ENCODE measurements around the gene MINPP1.
"Not testable (repeated sequence)": the region's sequence is repeated elsewhere in the genome, so short reads cannot be mapped to it uniquely, and the experiment has no call there.

MINPP1 gene

DNA sequence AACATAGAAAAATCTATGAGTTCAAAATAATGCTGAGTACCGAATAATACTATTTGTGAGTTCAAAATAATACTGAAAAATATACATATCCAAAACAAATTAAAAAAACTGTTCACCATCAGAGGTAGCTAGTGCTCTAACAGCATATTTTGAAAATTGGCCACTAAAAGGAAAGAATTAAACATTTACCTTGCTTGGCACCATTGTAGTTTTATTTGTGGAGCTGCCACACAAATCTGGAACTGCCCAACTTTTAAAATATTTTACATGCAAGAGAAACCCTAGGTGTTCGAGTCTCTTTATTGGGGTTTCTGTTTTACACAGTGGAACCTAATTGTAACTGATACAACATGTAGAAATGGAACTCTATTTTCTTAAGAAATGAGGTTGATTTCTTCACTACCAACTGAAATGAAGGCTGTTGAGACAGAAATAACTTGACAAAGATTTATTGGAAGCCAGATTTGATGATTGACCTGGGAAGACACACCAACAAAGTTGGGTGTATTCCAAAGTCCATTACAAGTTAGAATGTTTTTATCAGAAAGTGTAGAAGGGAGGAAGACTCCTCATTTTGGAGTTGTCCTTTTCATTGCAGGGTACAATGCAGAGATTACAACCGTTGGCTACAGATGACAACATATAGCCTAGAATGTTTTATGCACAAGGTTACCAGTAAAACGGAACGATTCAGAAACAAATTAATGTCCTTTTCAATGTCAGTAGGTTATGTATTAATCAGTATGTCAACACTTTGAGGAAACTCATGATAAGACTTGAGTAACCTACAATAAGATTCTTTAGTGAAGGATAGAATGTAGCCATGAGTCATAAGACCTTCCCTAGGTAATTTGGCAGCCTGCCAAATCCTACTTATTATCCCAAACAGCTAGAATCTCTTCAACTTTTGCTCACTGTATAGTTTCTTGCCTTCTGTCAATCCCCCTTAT lies 81.1 kb downstream of the MINPP1 start:
- in situ Hi-C loops (cut with HindIII; ENCODE audit: low sequenced_read_pairs): no loop called here
- H3K4me3 ChIP-seq (ENCODE audit: low read depth, low read length): no peak overlapping the region
- no peak for TF ChIP-seq CTCF (IDR thresholded peaks at IDR 0.05; ENCODE audit: low read depth, low read length)
- DNase-seq (ENCODE audit: low read depth, low spot score): peak; percentile 23

DNA sequence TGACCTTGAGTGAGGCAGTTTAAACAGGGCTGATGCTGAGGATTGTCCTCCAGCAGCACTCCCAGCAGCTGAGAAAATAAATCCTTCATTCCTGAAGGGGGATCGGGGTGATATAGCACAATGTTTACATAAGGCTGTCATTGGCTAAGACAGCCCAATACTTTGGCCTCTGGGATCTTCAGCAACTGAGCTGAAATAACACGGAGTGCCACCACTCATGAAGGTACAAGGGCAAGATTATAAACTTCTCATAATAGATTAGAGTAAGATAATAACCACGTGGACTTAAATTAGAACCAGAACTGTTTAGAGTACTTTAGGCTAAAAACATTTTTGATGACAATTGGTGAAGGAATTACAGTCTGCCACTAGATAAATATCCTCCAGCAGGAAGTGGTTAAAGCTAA lies 85.0 kb downstream of the MINPP1 start:
- in situ Hi-C loops (cut with HindIII; ENCODE audit: low sequenced_read_pairs): no loop called here
- H3K4me3 ChIP-seq (ENCODE audit: low read depth, low read length): no peak overlapping the region
- no peak for TF ChIP-seq CTCF (IDR thresholded peaks at IDR 0.05; ENCODE audit: low read depth, low read length)
- peak; percentile 41 for DNase-seq (ENCODE audit: low read depth, low spot score)

GRCh38 chr10:87590705-87591588 lies 86.3 kb downstream of the MINPP1 start:
- H3K4me3 ChIP-seq (ENCODE audit: low read depth, low read length): no peak overlapping the region
- no peak for TF ChIP-seq CTCF (IDR thresholded peaks at IDR 0.05; ENCODE audit: low read depth, low read length)
- in situ Hi-C loops (cut with HindIII; ENCODE audit: low sequenced_read_pairs): no loop called here
- DNase-seq (ENCODE audit: low read depth, low spot score): no peak

GRCh38 chr10:87591589-87591886 lies 86.8 kb downstream of the MINPP1 start:
- no peak overlapping the region for H3K4me3 ChIP-seq (ENCODE audit: low read depth, low read length)
- no peak for TF ChIP-seq CTCF (IDR thresholded peaks at IDR 0.05; ENCODE audit: low read depth, low read length)
- no peak for DNase-seq (ENCODE audit: low read depth, low spot score)
- in situ Hi-C loops (cut with HindIII; ENCODE audit: low sequenced_read_pairs): no loop called here

DNA sequence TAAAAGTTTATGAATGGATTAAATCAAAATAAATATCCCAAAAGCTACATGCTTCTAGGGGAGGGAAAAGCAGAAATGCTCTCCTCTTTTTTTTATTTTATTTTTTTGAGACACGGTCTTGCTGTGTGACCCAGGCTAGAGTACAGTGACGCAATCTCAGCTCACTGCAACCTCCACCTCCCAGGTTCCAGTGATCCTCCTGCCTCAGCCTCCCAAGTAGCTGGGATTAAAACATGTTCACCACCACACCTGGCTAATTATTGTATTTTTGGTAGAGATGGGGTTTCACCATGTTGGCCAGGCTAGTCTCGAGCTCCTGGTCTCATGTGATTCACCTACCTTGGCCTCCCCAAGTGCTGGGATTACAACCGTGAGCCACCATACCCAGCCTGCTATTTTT lies 88.2 kb downstream of the MINPP1 start:
- DNase-seq (ENCODE audit: low read depth, low spot score); in situ Hi-C loops (cut with HindIII; ENCODE audit: low sequenced_read_pairs); H3K4me3 ChIP-seq (ENCODE audit: low read depth, low read length): not testable (repeated sequence)

DNA sequence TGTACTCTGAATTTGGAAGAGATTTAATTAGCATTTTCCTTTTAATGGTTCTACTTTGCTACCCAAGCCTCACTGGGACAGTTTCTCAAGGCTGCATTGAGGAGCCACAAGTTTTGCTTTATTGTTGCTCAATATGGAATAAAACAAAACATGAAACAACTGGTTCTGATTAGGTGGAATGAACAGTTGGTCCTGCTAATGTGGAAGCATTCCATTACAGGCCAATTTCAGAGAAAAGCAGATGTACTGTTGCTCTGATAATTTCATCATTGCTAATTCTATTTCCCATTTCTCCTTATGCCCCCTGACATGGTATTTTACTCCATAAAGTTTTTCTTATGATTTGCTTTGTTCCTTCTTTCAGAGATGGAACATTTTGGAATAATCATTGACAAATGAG lies 89.0 kb downstream of the MINPP1 start:
- no peak for DNase-seq (ENCODE audit: low read depth, low spot score)
- TF ChIP-seq CTCF (IDR thresholded peaks at IDR 0.05; ENCODE audit: low read depth, low read length): no peak
- in situ Hi-C loops (cut with HindIII; ENCODE audit: low sequenced_read_pairs): no loop called here
- H3K4me3 ChIP-seq (ENCODE audit: low read depth, low read length): no peak overlapping the region

DNA sequence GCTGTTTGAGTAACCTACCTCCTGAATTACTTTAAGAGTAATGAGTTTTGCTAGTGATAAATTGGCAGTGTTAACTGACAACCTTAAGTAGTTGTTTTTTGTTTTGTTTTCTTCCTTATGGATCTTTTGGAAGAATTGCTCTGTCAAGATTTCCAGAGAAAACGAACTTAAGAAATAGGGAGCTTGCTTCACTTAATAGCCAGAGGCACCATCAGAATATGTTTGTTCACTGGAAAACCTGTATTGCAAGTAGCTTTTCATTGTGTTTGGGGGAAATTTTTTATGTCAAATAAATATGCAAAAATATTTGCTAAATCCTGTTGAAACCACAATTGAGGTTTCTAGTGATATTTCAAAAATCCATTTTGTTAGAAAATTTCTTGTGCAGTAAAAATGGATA lies 89.5 kb downstream of the MINPP1 start:
- DNase-seq (ENCODE audit: low read depth, low spot score): no peak
- no peak overlapping the region for H3K4me3 ChIP-seq (ENCODE audit: low read depth, low read length)
- no peak for TF ChIP-seq CTCF (IDR thresholded peaks at IDR 0.05; ENCODE audit: low read depth, low read length)
- in situ Hi-C loops (cut with HindIII; ENCODE audit: low sequenced_read_pairs): no loop called here

All from astrocyte of the spinal cord (primary cell).